NCI-H2029 (cell line): ENCODE measurements around the gene MAST2.
"Not testable (repeated sequence)": the region's sequence is repeated elsewhere in the genome, so short reads cannot be mapped to it uniquely, and the experiment has no call there.

Source experiments
- DNase-seq: peaks from one replicate; lab custom pipeline; 2025; lab: John Stamatoyannopoulos, UW

The MAST2 gene

DNA sequence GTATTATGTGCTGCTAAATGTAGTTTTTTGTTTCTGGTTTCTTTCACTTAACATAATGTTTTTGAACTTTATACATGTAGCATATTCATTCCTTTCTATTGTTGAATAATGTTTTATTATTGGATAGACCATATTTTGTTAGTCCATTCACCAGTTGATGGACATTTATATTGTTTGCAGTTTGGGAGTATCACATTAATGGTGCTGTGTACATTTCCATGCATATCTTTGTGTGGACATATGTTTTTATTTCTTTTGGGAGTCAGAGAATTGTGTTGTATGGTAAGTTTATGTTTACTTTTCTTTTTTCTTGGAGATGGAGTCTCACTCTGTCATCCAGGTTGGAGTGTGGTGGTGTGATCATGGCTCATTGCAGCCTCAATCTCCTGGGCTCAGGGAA, 134.6 kb downstream of the MAST2 start:
- no peak for DNase-seq

DNA sequence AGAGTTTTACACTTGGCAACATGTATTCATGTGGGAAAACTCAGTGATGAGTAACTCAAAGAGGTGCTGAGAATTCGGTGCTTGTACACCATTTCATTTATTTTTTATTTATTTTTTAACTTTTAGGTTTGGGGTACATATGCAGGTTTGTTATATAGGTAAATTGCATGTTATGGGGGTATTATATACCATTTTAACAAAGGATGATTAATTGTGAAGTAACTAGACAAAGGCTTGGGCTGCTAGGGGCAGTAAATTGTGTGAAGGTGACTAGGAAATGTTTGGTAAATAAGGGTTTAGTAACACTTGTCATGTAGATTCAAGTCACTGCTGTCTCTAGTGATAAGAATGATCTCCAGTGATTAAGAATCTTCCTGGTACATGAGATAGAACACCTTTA, 139.0 kb downstream of the MAST2 start:
- no peak for DNase-seq

DNA sequence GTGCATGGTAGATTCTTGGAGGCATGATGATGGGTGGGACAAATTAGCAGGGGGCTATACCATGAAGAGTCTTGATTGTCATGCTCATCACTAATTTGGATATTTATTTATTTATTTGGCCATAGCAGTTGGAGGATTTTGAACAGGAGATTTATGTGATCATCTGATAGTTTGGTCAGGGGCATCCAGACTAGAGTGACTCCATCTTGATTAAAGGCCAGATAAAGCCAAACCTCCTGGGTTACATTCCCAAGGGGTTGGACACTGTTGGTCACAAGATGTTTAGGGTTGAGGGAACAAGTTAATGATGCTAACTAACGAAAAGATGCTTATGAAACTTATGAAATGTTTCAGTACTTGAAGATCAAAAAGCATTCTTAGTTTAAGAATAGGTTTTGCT, 139.8 kb downstream of the MAST2 start:
- DNase-seq, result no peak

DNA sequence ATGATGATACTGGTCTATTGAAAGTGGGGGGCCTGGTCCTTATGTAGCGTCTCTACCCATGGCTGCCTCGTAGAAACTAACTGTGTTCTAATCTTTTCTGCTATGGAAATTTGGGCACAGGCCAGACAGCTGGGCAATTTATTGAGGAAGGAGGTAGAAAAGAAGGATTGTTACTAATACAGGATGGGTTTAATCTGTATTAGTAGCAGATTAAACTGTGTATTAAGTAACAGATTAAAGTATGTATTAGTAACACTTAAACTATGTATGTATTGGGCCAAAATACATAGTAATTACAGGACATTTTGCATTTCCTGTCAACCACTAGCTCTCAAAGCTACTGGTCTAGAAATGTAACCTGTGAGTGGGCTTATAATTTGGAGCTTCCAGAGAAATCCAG, 142.0 kb downstream of the MAST2 start:
- no peak for DNase-seq

- not testable (repeated sequence) for DNase-seq
These were observed 146.1 kb downstream of the MAST2 start for GRCh38 chr1:45949462-45949861.

- no peak for DNase-seq
These were observed 148.7 kb downstream of the MAST2 start for GRCh38 chr1:45952072-45952471.

DNA sequence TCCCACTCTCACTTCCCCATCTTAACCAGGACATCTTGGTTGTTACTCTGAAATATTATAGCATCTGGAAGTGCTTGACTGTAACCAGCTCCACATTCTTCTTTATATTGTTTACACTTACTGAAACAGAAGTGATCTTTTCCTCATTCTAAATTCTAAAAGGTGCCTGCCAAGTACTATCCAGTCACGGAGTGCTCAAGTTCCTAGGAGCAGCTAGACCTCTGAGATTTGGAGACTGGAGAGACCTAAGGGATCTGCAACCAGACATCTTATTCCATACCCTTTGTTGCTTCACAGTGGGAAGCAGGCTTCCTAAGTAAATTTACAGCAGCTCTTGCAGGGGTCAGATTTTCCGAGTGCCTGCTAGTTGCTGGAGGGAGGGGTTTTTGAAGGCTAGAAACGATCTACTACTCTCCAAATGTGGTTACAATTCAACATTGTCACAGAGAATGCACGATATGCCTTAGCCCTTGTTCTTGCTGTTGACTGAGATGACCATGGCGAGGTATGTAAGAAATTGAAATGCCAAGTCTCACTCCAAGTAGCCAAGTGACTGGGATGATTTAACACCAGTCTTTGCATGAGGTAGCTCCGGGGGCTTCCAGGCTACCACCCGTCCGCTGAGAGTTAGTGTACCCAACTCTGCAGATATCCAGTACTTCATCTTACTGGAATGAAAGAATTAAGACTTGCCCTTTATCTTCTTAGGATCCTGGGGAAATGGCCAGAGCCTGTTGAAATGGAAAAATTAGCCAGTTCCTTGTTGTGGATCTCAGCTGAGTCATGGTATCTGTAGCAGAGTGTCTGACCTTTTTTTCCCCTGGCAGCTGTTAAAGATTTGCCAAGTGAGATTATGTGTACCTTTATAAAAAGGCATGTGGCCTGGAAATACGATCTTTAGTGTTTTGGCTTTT, 150.8 kb downstream of the MAST2 start:
- DNase-seq, result peak; percentile 31

DNA sequence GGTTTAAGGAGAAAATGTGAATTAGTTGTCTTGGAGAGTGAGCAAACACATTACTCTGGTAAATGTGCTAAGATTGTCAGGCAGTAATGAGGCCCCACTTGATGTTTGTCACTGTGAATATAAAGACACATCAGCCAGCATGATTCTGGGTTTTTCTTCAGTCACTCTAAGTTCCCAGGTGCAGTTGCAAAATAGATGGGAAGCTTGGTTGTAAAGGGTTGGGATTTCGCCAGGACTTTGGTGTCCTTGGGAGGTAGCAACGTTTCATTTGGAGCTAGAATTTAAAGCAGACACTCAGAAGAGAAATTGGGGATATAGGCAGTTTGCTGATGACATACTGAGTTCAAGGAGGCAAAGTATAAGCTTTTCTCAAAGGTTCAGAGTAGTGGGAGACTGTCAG, 154.3 kb downstream of the MAST2 start:
- no peak for DNase-seq

GRCh38 chr1:45958317-45958716, 154.9 kb downstream of the MAST2 start:
- no peak for DNase-seq

GRCh38 chr1:45960930-45961715, 157.7 kb downstream of the MAST2 start:
- DNase-seq, result no peak

- not testable (repeated sequence) for DNase-seq
These were observed 158.5 kb downstream of the MAST2 start for GRCh38 chr1:45961936-45962335.

- DNase-seq, result no peak
These were observed 165.7 kb downstream of the MAST2 start for GRCh38 chr1:45968941-45969666.

GRCh38 chr1:45969866-45970265, 166.5 kb downstream of the MAST2 start:
- no peak for DNase-seq

DNA sequence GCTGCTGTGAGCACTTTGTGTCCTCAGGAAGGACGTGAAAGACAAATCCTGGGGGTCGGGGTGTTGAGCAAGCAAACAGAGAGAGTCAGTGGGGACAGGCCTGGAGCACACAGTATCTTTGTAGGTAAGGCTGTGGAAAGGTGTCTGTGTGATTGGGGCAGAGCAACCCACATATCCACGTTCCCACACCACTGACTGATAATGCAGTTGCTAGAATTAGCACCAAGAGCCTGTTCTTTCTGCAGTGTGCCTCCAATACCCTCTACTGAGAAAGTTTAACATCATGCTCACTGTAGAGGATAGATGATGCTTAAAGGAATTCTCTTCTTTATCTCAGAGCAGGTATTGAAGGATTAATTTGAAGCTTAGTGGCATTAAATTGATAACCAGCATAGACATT, 167.9 kb downstream of the MAST2 start:
- DNase-seq, result no peak

- no peak for DNase-seq
These were observed 168.6 kb downstream of the MAST2 start for GRCh38 chr1:45971922-45972531.

DNA sequence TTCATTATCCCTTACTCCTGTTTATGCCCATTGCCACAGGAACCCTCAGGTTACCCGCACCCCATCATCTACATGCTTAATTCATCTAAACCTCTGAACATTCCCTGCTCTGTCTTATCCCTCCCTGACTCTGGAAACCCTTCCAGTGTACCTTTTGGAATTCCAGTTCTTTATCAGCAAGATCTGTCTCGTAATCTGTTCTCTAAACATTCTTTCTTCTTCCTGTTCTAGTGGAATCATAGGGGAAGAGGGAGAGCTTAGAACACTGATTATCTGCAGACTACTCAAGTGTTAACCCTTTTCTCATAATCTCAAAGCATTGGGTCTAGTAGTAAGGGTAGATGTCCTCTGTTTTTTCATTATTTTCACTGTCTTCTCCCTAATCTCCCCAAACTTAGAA, 169.2 kb downstream of the MAST2 start:
- DNase-seq, result no peak

GRCh38 chr1:45973121-45973520, 169.7 kb downstream of the MAST2 start:
- DNase-seq, result no peak

DNA sequence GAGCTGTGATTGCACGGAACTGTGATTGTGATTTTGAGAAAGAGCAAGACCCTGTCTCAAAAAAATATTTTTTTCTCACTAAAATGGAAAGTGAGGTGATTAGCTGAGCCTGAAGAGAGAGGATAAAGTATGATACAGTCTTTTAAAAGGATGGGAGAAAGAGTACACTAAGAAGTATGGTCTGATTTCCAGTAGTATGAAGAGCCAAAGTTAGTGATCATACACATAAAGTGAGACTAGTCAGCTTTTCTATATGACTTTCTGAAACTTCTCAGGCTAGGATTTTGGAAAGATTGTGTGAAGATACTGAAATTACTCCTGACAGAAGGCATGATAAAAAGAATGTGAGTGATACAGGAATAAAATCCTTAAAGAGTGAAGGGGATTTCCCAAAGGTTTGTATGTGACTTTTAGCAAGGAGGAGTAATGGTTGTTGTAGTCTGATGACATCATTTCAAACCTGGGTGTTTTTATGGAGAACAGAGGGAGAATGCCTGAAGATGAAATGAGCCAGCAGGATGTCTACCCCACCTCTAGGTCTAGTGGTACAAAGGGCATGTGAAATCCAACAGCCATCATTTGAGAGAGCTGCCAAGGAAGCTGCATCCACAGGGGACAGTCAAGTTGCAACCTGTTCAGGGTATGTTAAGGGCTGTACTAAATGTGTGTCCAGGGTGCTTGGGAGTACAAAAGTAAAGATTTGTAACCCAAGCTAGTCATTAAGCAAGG, 171.3 kb downstream of the MAST2 start:
- DNase-seq, result peak; percentile 45

- no peak for DNase-seq
These were observed 173.2 kb downstream of the MAST2 start for GRCh38 chr1:45976623-45977022.

DNA sequence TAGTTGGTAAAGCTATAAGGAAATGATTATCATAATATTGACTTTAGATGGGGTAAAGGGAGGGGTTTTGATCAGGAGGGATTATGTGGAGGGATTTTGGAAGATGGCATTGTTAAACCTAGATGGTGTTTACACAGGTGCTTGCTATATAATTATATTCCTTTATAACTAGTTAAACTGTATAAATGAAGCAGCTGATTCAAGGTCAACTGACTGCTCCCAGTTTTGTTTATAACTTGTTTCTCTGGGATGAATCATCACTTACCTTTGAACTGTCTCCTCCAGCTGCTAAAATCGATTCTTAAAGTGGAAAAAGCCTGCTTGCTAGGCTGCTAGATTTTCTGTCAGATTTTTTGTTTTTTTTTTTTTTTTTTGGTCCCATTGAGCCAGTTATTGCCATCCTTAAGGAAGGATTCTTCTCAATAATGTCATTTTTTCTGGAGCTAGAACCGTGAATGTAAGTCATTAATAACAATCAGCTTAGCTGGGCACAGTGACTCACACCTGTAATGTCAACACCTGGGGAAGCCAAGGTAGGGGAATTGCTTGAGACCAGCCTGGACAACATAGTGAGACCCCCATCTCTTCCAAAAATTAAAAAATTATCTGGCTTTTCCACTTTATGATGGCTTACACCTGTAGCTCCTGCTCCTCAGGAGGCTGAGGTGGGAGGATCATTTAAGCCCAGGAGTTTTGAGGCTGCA, 175.8 kb downstream of the MAST2 start:
- DNase-seq, result peak; percentile 93

DNA sequence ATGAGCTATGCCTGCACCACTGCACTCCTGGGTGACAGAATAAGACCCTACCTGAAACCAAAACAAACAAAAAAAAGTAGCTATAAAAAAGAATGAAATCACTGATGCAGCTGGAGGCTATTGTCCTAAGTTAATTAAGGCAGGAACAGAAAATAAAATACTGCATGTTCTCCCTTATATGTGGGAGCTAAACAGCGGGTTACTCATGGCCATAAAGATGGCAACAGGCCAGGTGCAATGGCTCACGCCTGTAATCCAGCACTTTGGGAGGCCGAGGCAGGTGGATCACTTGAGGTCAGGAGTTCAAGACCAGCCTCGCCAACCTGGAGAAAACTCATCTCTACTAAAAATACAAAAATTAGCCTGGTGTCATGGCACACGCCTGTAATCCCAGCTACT, 176.4 kb downstream of the MAST2 start:
- peak; percentile 77 for DNase-seq
